ENCODE data around the gene ADCK1.
"Not testable (repeated sequence)": the region's sequence is repeated elsewhere in the genome, so short reads cannot be mapped to it uniquely, and the experiment has no call there.

ADCK1 gene

DNA sequence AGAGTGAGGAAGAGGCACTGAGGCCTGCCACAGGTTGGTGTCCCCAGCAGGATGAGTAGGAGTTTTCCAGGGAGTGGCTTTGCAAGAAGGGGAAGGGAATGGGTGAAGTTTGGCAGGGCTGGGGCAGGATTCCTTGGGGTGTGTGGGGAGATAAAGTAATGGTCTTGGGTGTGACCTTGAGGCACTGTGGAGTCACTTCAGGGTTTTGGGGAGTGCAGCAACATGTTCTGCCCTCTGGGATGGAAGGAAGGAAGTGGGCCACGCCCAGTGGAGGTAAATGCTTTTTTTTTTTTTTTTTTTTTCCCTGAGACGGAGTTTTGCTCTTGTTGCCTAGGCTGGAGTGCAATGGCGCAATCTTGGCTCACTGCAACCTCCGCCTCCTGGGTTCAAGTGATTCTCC, 108.9 kb downstream of the ADCK1 start:
- no peak for DNase-seq

DNA sequence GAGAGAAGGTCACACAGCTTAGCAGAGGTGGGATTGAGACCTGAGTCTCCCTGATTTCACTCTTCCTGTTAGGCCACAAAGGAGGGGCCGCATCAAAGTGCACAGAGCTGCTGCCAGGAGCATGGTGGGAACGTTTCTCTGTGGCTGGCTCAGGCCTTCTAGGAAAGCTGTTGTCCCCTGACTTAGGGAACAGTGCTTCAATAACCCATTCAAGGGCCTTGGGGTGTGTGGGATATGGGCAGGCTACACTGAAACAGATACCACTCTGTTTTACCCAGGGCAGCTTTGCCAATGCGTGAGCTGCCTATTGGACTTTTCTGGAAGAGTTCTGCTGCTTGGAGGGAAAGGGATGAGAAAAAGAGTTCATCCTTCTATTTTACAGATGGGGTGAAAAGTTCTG, 110.0 kb downstream of the ADCK1 start:
- no peak for DNase-seq

DNA sequence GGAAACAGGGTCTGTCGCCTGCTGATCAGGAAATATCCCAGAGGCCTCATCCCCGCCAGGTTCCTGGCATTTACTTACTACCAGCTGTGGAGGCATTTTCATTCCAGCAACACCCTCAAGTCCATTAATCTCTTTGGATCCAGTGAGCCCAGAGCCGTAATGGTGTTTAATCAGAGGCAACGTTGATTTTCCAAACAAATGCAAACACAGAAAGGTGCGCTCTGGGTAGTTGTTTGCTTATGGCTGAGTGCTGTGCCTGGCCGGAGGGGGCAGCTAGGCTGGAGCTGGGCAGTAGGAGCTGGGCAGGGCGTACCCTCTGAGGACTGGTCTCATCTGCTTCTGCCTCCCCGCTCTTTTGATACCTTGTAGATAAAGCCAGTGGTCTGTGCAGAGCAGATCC, 110.6 kb downstream of the ADCK1 start:
- DNase-seq: no peak

DNA sequence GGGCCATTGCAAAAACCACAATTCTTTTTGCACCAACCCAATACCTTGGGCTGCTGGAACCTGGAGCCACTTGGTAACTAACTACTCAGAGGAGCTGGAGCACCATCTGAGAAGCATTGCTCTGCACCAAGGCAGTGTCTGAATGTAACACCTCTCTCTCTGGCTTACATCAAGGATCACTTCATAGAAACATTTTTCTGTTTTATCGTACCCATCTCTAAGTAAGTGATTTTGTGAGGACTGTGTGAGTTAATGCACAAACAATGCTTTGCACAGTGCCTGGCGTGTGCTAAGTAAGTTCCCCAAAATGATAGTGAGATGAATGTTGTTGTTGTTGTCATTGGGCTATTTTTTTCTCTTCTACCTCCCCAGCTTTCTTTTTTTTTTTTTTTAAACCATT, 111.4 kb downstream of the ADCK1 start:
- DNase-seq: no peak

DNA sequence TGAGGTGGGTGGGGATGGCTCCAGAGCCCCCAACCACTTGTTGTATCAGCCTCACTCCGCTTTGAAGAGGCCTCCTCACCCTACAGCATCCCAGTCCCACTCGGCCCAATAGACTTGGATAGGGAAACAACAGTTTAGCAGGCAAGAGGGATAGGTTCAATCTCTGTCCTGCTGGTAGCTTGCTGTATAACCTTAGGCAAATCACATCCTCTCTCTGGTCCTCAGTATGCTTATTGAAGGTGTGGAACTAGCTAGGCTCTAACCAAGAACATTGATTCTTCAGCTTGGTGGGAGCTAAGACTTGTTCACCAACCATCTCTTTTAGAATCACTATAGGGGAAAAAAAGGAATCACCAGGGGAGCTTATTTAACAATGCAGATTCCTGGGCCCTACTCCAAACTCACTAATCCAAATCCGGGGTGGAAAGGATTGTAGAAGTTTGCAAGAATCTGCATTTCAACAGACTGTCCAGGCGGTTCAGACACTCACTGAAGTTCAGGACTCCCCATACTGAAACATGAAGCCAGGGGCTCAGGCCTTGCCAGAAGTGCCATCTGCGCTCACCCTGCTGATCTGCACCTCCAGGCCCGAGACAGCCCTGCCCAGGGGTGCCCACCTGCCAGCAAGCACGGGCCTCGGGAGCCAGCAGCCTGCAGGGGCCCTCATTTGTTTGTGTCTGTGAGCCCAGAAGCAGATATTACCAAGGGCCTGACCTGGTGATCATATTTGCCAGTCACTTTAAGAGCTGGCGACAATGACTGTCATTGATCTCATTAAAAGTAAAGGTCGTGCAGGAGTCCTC, 113.0 kb downstream of the ADCK1 start:
- no peak for DNase-seq

DNA sequence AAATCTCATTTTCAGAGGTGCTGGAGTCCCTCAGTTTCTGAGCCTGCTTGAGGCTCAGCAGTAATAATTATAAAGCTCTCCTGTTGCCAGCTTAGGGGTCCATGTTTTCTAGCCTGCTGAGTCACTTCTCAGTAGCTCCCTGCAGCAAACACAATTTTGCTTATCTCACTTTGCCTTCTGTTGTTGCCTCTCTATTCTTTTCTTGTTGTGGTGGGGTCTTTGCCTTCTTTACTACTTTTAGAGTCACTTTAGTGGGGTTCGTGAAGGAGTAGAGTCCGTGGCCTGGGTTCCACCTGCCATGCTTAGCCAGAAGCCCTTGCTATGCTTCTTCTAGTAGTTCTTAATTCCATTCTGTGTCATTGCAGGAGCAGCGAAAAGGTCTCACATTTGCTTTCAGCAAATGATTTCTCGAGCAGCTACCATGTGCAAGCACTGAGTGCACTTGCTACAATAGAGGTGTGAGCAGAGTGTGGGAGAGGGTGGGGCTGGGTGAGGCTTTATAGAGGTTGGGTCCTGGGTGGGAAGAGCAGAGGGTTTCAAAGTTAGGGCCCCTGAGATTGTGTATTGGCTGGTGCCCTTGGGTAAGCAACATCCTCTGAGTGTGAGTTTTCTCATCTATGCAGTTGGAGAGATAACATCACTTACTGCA, 114.3 kb downstream of the ADCK1 start:
- DNase-seq: no peak

DNA sequence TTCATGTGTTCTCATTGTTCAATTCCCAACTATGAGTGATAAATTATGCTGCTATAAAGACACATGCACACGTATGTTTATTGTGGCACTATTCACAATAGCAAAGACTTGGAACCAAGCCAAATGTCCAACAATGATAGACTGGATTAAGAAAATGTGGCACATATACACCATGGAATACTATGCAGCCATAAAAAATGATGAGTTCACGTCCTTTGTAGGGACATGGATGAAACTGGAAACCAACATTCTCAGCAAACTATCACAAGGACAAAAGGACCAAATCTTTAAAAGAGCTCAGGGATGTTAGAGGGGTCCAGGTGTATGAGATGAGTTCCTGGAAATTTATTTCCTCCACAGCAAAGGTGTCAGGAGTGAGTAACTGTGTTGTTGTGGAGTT, 115.5 kb downstream of the ADCK1 start:
- not testable (repeated sequence) for DNase-seq

DNA sequence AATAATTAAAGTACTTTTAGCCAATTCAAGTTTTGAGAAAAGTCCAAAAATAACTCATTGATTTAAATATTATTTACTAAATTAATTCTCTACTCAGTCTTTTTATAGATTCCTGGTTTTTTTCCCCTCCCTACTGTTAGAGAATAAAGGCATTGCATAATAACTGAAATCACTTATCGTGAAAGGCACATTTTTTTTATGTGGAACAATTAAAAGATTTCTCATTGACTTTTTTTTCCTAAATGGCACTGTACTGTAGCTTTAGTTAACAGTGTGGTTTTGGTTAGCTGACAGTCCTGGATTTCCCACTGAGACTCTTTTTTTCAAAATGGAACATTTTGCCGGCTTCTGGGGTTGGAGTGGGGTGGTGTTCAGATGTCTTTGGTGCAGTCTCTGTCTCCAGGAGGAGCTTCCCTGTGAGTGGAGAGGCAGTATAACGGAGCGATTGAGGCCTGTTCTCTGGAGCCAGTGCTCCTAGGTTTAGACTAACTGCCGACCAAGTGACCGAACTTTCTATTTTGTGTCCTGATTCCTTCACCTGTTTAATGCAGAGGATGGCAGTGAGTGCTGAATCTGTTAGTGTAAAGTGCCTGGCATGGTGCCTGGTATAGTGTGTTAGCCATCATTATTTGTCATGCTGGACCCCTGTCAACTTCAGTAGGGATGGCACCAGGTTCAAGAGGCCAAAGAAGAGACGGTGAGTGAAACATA, 117.7 kb downstream of the ADCK1 start:
- no peak for DNase-seq

DNA sequence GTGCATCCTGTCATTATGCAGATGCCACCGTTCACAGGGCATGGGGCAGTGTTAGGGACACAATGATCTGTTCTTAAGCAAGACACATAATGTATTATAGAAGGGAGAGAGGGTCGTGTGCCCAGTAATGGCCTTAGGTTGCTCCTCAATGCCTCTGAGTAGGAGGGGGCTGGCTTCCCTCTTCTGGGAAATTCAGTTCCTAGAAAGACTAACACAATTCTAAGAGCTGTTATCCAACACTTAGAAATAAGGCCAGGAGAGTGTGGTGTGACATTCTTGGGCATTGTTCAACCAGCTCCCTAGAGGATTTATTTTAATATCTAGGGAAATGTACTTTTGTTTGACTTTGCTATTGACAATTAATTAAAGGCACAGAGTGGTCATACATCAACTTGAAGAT, 118.5 kb downstream of the ADCK1 start:
- DNase-seq: no peak

DNA sequence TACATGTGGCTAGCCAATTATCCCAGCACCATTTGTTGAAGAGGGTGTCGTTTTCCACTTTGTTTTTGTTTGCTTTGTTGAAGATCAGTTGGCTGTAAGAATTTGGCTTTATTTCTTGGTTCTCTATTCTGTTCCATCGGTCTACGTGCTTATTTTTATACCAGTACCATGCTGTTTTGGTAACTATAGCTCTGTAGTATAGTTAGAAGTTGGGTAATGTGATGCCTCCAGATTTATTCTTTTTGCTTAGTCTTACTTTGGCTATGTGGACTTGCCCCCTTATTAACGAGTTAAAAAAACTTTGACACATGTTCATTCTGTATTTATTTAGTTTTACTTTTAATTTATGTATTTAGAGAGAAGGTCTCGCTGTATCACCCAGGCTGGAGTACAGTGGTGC, 120.4 kb downstream of the ADCK1 start:
- no peak for DNase-seq

DNA sequence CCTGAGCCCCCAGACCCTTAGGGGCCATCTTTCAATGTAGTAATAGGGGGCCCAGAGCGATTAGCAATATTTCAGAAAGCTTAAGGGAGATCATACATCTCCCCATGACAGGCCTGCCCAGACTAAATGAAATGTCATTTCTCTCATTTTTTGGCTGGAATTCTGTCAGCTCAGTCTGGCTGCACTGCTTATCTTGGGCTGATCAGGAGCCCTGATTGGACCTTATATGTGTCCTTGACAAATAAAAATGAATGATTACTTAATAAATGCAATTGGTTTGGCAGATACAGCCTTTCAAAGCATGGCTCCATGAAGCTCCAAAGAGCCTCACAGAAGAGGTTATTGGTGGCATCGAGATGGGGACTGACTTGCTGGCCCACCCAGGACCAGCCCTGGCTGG, 121.9 kb downstream of the ADCK1 start:
- no peak for DNase-seq

DNA sequence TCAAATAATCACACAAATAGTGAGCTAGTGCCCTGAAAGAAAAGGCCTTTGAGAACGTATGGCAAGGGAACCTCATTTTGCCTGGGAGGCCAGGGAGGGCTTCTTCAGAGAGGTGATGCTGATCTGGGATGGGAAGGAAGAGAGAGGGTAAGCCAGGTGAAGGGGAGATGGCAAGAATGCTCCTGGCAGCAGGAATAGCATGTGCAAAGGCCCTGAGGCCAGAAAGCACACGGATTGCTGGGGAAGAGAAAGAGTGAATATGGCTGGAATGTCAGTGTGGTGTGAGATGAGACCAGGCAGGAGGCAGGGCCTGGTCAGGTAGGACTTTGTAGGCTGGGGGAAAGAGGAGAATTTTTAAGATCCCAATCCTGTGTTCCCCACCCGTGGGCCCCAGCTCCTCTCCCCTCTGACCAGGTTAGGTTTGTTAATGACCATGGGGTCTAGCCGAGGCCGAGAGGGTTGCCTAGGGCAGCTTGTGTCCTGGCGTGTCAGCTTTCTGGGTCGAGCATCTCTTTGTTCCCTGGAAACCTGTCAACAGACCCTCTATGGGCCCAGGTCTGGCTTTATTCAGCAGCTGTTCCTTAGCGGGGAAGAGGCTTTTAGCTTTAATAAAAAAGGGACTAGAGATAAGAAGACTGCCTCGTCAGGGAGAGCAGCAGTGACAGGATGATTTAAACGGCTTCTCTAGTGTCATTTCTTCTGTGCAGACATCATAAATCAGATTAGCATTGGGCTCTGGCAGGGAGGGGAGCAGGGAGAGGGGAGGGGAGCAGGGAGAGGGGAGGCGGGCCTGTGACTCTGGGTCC, 123.4 kb downstream of the ADCK1 start:
- no peak for DNase-seq

DNA sequence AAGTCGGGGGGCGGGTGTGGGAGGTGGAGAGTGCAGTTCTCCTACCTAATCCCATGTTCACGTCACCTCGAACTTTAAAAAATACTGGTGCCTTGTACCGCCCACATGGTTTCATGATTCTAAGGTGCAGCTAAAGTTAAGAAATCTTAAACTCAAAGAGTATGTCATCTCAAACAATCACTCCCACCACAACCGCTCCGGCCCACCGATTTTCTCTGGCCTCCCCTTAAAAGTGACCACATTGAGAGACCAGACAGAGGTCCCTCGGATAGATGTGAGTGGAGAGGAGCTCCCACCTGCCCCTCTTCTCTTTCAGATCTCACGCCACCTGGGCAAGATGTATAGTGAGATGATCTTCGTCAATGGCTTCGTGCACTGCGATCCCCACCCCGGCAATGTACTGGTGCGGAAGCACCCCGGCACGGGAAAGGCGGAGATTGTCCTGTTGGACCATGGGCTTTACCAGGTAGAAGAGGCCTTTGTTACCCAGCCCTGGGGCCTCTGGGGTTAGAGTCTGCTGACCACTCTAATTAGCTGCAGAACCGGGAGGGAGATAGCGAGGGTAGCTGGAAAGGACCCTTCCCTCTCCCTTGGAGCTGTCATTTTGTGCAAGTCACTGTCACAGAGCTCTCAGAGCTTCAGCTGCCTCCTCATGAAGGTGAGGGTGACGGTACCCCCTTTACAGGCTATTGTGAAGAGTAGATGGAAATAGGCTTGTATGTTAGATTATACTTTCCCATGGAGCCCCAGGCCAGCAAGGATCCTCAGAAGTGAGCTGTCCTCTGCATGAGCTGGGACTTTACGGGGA, 124.4 kb downstream of the ADCK1 start:
- DNase-seq: no peak

DNA sequence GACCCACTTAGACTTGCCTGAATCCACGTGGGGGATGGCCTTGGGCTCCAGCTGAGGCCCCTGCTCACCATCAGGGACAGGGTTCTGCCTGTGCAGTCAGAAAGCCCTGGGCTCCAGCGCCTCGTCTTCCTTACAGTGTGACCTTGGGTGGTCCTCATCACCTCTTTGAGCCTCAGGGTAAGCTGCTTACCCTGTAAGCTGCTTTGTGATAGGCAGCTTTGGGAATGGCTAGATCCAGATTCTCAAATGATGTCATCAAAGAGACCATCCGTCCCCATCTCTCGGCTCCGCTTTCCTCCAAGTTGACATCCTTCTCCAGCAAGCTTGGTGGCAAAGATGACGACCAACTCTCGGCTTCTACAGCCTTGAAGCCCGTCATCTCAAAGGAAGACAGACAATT, 127.0 kb downstream of the ADCK1 start:
- no peak for DNase-seq

DNA sequence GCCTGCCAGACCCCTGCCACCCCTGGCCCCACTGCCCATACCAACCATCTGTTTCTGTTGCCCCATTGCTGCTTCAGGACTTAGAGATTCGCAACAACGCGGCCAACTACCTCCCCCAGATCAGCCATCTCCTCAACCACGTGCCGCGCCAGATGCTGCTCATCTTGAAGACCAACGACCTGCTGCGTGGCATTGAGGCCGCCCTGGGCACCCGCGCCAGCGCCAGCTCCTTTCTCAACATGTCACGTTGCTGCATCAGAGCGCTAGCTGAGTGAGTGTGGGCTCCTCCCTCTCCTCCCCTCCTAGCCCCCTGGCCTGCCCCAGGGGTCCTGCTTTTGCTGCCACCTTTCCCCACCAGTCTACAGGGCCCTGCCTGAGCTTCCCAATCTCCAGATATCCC, 131.5 kb downstream of the ADCK1 start:
- no peak for DNase-seq

DNA sequence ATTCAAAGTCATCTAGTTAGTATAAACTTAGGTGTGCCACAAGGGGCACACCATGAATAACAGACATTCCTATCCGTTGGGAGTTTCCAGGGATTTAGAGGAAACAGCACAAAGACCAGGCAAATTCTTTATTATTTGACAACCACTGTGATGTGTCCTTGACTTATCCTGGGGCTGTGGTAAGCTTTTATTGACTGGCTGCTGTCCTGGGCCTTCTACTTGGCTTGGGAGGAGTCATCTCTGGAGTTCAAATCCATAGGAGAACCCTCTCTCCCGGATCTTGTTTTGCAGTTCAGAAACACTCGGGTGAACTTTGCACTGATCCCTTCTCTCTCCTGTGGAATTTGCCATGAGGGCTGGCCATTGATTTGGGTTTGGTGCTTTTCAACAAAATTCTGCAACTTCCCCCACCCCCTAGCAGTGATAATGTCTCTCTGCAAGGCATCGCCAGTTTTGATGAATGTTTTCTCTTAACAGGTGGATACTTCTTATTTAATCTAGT, 136.3 kb downstream of the ADCK1 start:
- DNase-seq: no peak

DNA sequence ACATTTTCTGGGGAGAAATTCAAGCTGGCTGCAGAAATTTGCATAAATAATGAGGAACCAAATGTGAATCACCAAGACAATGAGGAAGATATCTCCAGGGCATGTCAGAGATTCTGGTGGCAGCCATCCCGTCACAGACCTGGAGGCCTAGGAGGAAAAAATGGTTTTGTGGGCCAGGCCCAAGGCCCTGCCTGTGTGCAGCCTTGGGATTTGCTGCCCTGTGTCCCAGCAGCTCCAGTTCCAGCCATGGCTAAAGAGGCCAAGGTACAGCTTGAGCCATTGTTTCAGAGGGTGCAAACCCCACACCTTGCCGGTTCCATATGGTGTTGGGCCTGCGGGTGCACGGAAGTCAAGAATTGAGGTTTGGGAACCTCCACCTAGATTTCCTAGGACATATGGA, 147.5 kb downstream of the ADCK1 start:
- no peak for DNase-seq

DNA sequence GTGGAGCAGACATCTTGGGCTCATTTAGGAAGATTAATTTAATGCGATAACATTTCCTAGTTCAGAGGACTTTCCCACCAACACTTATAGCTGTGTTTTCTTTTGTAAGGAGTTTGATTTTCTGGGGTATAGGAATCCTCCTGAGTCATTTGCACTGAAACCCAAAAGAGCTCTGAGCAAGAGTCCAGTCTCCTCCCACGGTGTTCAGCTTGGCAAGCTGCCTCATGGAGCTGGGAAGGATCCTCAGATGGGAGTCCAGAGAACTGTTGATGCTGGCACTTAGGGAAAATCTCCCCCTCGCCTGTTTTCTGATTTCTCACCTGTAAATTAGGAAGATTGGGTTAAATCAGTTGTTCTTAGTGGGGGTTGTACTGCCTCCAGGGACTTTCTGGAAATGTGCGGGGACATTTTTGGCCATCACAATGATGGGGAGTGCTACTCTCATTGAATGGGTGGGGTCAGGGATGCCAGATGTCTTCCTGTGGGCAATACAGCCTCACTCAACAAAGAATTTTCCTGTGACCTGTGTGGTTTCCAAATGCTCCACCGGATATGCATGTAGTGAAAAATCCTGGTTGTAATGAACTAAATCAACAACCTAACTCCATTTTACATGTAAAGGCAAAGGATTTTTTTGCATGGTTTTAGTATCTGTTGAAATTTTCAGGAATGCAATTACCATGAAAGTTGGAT, 150.6 kb downstream of the ADCK1 start:
- DNase-seq: no peak

DNA sequence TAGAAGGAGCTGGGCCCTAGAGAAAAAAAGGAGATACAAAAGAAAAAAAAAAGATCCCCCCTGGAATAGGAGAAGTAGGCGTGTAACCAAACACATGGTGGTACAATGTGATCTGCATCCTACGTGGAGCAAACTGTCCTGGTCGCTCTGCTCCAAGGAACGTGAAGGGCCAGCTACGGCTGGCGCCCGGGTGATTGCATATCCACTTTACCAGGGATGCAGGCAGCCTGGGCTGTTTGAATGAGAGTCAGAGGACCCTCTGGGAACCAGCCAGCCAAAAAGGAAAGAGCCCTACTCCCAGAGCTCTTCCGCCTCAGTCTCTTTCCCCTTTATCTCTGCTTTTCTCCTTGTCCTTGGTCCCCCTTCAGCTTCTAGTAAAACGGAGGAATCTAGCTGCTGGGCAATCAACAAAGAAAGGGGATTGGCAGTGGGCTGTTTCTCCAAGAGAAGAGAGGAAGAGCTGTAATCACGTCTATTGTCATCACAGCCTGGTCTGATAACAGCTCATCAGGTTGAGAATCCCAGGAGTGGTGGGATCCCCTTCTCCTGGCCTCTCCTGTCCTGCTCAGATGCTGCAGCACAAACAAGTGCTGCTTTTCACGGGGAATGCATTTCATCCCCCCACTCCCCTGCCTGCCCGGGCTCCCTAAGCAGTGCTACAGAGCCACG, 156.0 kb downstream of the ADCK1 start:
- no peak for DNase-seq

DNA sequence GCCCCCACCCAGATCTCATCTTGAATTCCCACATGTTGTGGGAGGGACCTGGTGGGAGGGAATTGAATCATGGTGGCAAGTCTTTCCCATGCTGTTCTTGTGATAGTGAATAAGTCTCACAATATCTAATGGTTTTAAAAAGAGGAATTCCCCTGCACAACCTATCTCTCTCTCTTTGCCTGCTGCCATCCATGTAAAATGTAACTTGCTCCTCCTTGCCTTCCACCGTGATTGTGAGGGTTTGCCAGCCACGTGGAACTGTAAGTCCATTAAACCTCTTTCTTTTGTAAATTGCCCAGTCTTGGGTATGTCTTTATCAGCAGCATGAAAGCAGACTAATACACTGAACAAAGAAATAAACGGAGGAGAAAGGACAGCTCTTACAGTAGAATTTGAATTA, 159.8 kb downstream of the ADCK1 start:
- not testable (repeated sequence) for DNase-seq

Measured in CD4-positive, alpha-beta T cell treated with Interleukin-21 for 1 hour (primary cell).